Measurements from ENCODE around the gene ACO1.

- TF ChIP-seq CTCF (conservative IDR thresholded peaks at IDR 0.05; ENCODE audit: low read length) (no peak), EZH2phosphoT487 (IDR thresholded peaks at IDR 0.05; ENCODE audit: borderline replicate concordance) (no peak)
Observed at GRCh38 chr9:32394381-32395049, 10.1 kb downstream of the ACO1 start.

Measured in Loucy (cell line).